ENCODE data around the gene MEIOB.
"Not testable (repeated sequence)": the region's sequence is repeated elsewhere in the genome, so short reads cannot be mapped to it uniquely, and the experiment has no call there.

The MEIOB gene

DNA sequence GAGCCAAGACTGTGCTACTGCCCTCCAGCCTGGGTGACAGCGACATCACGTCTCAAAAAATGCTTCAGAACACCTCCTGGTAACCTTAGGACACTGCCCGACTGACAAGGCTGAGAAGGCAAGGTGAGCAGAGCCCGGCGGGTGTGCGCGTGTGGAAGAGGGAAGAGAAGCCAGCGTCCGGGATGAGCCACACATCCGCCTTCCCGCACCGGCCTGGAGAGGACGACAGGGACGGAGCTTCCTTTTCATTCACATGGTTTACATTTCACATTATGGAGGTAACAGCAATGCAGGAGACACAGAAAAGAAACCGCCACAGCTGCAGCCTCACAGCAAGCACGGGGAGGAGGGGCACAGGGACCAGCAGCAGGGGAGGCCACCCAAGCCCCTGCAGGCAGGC lies 61.9 kb downstream of the MEIOB start:
- DNase-seq (ENCODE audit: low spot score), result no peak

DNA sequence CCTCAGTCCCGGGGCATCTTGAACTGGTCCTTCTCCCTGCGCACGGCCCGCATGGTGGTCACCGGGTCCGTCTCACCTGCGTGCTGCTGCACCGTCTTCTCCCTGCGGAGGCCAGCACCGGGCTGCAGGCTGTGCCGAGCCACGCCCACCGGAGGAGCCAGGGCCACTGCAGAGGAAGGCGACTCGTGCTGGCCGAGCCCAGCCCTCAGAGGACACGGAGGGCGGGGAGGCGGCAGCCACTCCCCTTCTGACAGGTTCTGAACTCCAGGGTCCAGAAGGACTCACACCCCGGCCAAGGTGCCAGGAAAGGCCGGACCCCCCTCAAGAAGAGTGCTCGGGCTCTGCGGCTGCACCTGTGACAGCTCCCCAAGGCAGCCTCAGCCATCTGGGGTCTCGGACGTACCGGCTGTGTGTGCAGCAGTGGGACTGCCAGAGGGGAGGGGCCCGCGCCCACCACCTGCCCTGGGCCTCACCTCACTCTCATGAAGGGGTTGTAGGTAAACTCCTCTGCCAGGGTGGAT lies 62.6 kb downstream of the MEIOB start:
- DNase-seq (ENCODE audit: low spot score), result no peak

DNA sequence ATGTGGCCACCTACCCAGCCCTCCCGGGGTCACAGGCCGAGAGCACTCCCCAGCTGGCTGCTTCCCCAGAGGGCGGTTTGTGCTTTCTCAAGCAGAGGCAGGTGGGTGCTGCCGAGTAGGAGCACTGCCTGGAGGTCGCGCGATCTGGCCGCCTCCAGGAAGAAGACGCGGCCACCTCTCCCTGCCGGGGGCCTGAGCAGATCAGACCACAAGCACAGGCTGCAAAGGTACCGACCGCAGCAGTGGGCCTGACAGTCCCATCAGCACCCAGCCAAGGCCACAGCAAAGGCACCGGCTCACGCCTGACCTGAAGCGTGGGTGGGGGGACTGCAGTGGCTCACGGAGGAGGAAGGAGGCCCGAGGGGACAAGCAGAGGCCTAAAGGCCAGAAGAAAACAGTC lies 63.3 kb downstream of the MEIOB start:
- DNase-seq (ENCODE audit: low spot score), result no peak

DNA sequence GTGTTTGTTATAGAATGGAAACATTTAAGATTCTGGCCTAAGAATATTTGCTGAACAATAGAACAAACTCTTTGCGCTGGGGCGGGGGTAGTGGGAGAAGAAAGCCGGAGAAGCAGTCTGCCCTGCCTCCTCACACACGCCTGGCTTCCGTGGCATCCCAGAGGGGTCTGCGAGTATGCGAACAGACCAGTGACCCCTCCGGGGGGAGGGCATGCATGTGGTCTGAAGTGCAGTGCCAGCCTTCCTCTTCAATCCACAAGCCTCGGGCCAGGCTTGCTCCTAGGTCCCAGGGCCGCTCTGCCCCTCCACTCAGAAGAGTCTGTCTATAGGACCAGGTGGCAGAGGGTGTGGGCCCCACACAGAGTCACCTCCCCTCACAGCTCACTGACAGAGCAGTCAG lies 64.3 kb downstream of the MEIOB start:
- no peak for DNase-seq (ENCODE audit: low spot score)

DNA sequence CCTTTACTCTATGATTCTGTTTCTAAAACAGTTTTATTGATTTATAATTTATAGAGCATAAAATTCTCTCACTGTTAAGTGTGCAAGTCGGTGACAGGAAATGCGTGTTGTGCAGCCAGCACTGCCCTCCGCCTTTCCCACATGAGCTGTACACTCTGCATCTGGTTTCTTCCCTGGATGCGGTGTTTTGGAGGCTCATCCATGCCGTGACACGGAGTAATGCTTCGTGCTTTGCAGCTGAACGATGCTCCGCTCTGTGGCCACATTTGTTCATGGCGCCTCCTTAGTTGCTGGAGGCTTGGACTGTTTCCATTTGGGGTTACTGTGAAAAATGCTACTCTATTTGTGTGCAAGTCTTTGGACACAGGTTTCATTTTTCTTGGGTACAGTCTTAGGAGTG lies 71.3 kb downstream of the MEIOB start:
- DNase-seq (ENCODE audit: low spot score), result no peak

DNA sequence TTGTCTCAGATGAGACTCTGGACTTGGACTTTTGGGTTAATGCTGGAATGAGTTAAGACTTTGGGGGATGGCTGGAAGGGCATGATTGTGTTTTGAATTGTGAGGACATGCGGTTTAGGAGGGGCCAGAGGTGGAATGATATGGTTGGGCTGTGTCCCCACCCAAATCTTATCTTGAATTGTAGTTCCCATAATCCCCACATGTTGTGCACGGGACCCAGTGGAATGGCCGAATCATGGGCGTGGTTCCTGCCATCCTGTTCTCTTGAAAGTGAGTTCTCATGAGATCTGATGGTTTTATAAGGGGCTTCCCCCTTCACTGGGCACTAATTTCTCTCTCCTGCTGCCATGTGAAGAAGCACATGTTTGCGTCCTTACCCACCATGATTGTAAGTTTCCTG lies 72.7 kb downstream of the MEIOB start:
- DNase-seq (ENCODE audit: low spot score), result not testable (repeated sequence)

DNA sequence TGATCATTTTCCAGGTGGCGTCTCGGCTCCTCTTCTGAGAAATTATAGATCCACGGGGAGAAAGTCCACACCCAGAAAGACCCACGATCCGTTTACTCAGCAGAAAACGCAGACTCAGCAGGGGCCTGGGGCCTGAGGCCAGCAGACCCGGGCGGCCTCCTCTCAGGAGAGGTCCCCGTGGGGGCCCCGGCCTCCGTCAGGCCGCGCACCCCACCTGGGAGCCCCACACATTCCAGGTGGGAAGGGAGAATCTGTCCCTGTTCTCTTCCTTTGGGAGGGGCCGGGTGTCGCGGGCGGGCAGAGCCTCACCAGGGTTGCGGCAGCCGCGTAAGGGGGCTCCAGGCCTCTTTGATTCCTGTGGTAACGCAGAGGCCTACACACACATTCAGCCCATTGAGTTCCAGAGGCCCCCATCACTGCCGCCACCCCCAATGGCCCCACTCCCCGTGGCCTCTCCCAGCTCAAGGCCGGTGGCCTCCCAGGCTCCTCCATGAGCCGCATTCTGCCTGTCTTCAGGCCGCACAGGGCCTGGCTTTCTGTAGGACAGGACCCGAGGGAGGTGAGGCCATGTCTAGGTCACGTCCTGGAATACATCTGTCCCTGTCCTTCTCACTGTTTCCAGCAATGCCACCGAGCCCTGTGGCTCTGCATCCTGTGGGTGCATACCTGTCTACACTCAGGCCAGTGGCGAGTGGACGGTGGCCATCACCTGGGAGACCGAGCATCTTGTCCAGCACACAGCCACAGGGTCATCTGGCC lies 76.9 kb downstream of the MEIOB start:
- DNase-seq (ENCODE audit: low spot score), result no peak

DNA sequence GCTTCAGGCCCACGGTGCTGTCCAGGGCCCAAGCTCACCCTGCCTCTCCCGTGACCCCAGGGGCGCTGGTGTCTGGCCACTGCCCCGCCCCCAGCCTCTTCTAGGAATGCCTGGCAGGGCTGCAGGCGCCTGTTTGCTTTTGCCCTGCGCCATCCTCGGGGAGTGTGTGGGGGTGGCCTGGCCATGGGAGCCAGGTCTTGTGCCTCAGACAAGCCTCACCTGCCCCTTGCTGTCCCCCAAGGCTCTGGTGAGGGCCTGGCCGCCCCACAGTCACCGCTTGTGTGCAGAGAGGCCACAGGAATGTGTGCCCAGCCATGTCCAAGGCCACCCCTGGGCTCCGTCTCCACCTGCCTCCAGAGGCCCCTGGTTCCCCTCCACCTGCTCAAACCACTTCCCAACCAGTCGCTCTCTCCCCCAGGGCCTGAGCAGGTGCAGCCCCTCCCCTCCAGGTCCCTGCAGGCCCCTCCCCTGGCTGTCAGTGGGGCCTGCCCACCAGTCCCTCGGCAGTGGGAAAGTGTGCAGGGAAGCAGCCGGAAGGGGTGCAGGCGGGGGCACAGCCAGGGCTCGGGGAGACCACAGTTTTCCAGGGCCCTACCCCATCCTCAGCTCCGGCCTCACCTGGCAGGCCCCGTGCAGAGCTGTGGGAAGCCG lies 77.6 kb downstream of the MEIOB start:
- DNase-seq (ENCODE audit: low spot score), result no peak

DNA sequence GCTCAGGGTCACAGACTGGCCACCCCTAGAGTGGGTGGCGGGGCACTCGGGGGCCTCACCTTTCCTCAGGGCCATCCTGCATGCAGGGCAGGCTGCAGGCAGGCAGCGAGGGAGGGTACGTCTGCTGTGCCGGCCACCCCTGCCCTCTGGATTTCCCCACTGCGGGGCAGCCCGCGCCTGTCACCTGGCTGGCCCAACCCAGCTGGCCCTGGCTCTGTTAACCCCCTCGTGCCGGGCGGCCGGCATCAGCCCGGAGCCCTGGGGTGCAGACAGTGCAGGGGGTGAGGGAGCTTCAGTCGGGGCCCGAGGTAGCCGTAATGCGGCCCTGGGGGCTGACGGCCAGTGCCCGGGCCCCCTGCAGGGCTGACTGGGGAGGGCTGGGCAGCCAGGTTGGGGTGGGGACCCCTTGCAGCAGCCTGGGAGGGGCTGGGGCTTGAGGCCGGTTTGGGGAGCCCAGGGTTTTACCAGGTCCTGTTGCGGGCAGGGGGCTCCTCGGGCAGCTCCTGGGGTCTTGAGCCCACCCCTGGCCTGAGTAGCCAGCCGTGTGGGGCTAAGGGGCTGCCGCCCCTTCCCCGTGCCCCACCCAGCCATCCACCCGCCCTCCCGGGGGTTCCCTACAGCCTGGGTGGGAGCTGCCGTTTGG lies 78.3 kb downstream of the MEIOB start, which contains the start of gene IGFALS:
TSS of gene IGFALS (minus strand) at position 128 of the 643 bp plus-strand sequence. CDS start at position 75, 53 bp downstream.
- DNase-seq (ENCODE audit: low spot score), result no peak

DNA sequence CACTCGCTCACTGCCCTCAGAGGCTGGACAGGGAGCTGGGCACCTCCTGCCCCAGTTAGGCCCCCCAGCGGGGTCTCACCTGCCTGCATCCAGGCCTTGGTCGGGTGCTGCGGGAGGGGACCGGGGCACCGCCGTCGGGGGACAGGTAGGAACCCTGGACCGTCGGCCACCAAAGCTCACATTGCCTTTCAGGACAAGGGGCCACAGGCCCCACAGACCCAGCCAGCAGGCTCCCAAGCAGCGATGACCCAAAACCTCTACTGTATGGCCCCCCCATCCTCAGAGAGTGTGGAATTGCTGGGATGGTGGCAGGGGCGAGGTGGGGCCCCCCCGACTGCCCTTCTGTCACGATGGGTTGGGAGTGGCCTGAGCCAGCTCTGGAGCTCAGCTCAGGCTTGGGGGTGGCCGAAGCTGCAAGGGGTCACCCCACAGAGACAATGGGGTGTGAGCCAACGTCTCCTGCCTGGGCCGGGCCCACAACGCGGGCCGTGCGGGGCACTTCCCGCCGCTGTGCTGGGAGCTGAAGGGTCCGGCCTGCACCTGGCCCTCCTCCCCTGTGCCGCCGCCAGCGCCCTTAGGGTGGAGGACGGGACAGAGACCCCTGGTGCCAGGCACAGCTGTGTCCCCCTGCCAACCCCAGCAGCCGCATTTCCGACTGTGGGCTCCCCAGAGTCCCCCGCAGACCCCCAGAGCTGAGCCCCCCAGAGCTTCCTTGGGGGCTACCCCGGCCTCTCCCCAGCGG lies 79.0 kb downstream of the MEIOB start:
- no peak for DNase-seq (ENCODE audit: low spot score)

DNA sequence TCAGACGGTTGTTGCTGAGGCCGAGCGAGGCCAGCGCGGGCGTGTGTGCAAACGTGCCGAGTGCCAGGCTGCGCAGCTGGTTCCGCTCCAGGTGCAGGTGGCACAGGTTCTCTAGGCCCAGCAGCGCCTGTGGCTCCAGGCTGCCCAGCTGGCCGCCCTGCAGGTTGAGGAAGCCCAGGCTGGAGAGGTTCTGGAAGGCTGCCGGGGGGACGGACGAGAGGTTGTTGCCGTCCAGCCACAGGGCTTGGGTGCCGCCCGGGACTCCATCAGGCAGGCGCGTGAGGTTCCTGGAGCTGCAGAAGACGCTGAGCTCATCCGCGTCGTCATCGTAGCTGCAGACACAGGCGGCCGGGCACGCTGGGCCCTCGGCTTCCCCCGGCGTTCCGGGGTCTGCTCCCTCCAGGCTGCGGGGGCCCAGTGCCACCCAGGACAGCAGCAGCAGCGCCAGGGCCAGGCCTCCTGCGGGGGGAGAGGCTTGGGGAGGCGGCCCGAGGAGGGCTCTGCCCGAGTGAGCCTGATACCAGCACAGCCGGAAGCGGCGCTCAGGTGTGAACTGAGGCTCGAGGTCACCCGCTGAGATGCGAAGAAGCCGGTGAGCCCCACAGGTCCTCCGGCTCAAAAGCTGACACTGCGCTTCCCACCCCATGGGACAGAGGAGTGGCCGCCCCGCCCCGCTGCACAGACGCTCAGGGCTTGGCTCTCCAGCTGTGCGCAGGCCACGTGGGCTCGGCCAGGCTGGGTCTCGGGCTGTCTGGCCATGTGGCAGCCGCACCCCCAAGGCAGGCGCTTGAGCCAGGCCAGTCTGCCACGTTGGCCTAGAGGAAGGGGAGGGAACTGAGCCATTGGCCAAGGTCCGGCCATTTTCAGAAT lies 79.8 kb downstream of the MEIOB start:
- DNase-seq (ENCODE audit: low spot score), result no peak

DNA sequence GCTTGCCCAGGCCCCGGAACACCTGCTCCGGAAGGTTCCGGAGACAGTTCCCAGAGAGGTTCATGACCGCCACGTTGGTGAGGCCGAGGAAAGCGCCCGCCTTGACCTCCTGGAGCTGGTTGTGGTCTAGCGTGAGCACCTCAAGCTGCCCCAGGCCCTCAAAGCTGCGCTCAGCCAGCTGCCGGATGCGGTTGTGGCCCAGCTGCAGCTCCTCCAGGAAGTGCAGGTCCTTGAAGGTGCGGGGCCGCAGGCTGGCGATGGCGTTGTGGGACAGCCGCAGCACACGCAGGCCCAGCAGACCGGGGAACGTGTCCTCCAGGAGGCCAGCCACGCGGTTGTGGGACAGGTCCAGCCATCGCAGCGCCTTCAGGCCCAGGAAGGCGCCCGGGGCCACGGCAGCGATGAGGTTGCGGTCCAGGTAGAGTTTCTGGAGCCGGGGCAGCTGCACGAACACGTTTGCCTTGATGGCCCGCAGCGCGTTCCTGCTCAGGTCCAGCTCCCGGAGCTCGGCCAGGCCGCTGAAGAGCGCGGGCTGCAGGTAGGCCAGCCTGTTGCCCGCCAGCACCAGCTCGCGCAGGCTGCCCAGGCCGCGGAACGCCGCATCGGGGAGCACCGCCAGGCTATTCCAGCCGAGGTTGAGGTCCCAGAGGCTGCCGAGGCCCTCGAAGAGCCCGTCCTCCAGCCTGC lies 80.6 kb downstream of the MEIOB start:
- no peak for DNase-seq (ENCODE audit: low spot score)

DNA sequence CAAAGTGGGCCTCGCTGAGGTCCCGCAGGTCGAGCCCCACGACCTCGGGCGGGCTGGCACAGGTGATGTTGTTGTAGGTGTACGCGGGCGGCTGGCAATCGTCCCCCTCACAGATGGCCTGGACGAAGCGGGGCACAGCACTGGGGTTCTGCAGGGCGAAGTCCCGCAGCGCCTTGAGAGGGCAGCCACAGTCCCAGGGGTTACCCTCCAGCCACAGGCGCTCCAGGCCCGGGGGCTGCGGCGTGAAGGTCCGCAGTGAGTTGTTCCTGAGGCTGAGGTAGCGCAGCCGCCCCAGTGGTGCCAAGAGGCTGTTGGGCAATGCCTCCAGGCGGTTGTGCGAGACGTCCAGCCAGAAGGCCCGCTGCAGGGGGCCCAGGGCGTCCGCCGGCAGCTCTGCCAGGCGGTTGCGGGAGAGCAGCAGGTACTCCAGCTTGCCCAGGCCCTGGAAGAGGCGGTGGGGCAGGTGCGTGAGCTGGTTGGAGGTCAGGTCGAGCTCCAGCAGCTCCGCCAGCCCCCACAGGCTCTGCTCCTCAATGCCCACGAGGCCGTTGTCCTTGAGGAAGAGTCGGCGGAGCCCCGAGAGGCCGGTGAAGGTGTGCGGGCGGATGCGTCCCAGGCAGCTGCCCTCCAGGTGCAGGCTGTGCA lies 81.2 kb downstream of the MEIOB start:
- no peak for DNase-seq (ENCODE audit: low spot score)

DNA sequence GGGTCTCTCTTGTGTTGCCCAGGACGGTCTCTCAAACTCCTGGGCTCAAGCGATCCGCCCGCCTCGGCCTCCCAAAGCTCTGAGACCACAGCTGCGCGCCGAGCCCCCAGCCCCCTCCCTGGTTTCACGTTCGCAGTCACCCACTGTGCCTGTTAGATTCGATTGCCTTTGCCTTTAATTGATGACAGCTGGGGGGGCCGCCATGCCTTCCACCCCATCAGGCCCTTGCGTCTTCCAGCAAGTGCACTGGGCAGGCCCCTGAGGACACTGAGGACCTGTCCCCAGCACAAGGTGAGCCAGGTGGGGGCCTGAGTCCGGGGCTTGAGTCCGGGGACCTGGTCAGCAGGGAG lies 81.7 kb downstream of the MEIOB start:
- DNase-seq (ENCODE audit: low spot score), result no peak

DNA sequence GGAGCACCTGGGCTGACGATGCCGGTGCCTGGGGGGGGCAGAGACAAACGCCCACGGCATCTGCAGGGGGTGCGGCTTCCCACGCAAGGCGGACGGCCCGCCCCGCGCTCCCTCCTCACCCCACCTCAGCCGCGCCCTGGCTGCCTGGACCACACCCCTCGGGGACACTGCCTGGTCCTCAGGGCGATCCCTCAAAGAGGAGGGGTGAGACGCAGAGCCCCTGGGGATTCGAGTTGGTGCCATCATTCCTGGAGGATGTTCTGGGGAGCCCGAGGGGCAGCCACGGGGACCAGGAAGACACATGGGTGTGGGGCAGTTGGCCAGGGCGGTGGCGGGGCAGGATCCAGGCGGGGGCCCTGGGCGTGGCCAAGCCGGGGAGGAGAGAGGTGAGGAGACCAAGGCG lies 82.3 kb downstream of the MEIOB start:
- DNase-seq (ENCODE audit: low spot score), result no peak

DNA sequence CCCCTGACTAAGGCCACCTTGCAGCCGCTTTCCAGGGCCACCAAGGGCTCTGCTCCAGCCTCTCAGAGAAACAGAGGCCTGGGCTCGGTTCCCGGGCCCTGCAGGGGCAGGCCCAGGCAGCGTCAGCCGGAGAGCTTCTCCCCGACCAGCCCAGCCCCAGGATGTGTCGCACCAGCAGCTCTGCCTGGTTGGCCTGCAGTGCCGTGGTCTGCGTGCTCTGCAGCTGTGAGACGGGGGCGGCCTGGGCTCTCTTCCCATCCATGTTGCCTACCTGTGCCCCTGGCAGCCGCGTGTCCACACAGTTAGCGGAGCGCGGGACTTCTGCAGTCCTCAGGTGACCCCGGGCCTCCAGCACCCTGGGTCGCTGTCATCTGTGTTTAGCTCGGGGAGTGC lies 83.3 kb downstream of the MEIOB start:
- DNase-seq (ENCODE audit: low spot score), result no peak

DNA sequence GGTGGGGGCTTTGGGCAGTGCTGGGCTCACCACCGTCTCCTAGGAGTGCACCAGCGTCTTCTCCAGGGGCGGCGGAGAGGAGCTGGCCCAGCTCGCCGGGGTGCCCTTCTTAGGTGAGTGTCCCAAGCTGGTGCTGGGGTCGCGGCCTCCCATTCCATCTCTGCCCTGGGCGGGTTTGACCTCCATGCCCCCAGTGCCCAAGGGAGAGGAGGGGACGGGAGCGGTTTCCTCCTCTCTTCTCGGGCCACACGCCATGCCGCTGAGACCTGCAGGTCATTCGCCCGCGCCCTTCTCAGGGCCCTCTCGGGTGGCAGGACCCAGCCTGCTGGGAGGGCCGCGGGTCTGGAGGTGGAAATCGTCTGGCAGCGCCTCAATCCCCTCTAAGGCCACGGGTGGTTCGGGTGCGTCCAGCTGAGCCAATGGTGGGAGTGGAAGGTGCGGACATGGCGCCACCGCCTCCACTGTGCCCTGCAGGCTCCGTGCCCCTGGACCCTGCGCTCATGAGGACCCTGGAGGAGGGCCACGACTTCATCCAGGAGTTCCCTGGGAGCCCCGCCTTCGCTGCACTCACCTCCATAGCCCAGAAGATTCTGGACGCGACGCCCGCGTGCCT lies 83.8 kb downstream of the MEIOB start:
- DNase-seq (ENCODE audit: low spot score), result no peak

DNA sequence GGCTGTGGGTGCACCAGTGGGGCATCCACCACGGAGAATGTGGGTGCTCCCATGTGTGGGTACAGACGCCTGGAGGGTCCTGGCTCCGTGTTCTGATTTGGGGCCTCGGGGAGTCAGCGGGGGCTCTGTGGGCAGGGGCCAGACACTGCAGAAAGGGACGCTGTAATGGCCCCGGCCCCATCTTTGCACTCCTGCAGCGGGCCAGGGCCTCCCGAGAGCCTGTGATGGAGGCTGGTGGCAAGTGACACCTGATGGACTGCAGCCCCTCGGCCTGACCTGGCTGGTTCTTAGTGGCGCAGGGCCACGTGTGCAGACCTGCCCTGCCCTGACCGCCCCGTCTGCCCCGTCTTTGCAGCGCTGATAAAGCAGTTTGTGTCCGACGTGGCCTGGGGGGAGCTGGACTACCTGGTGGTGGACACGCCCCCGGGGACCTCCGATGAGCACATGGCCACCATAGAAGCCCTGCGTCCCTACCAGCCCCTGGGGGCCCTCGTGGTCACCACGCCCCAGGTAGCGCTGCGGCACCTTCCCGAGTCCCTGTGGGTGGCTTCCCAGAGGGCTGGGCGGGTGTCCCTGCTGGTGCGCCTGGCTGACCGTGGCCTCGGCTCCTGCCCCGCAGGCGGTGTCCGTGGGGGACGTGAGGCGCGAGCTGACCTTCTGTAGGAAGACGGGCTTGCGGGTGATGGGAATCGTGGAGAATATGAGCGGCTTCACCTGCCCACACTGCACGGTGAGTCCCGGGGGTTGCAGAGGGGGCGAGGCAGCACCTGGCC lies 84.5 kb downstream of the MEIOB start:
- DNase-seq (ENCODE audit: low spot score), result no peak

DNA sequence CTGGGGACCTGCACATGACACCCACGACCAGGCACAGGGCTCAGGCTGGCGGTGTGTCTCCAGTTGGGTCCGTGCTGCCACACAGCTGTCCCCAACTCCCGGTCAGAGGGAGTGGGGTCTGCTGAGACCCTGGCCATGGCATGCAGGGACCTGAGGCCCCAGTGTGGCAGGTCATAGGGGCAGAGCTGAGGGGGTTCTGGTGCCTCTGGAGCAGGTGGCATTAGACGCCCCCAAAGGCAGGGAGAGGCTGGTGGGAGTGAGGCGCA lies 85.0 kb downstream of the MEIOB start:
- no peak for DNase-seq (ENCODE audit: low spot score)

Data from globus pallidus (tissue), 1 donor.